Renal cortex interstitium (tissue), 11 donors: ENCODE data around the gene PIP5K1B. TPM values are rescaled to one million over a fixed set of nuclear protein-coding genes. Genes with fewer than 3 reads are reported as not detected.

Experiments used
- DNase-seq, 11 donors: peaks; one replicate each; pipeline ENCODE4 v3.0.0-alpha.2; 2013; ENCODE audit warnings: low read depth in 9 of 11, low spot score in 4 of 11; ENCODE audit errors: extremely low read depth in 1 of 11
- polyA plus RNA-seq, 3 donors: library from polyadenylated mRNA; unstranded; fragments of 120-200 nt; gene quantifications; one replicate each; pipeline ENCODE4 v1.2.1, GENCODE V29; 2013; ENCODE audit not compliant: insufficient read length in 3 of 3

Gene PIP5K1B
- polyA plus RNA-seq, 3 donors: 6.3 to 8.4 (median 6.6) TPM

GRCh38 chr9:69054989-69055388 is 349.9 kb downstream of the PIP5K1B start:
- DNase-seq: no peak

- DNase-seq: no peak
Observed at GRCh38 chr9:69056191-69056815, 351.3 kb downstream of the PIP5K1B start.

GRCh38 chr9:69058101-69058500 is 353.1 kb downstream of the PIP5K1B start:
- no peak for DNase-seq

Other genes starting within 250 kb of the PIP5K1B start
- 10 to 100 TPM in 1 of 3 donors, 1 to 10 TPM in 2; 8.1 to 11.1 (median 8.6) TPM for gene TMEM252, start 164.4 kb upstream of the PIP5K1B start, polyA plus RNA-seq